ENCODE measurements around the gene MOB2.

The MOB2 gene

GRCh38 chr11:1486054-1486825 lies at the start of gene MOB2:
Gene MOB2 (minus strand): TSS chr11:1486779. CDS start chr11:1486556, 223 bp downstream.
- no peak for DNase-seq (ENCODE audit: low spot score)

- DNase-seq (ENCODE audit: low spot score): no peak
Observed at GRCh38 chr11:1534682-1535081, 48.1 kb upstream of the MOB2 start.

GRCh38 chr11:1534171-1534570 lies 47.6 kb upstream of the MOB2 start:
- no peak for DNase-seq (ENCODE audit: low spot score)

GRCh38 chr11:1533342-1533725 lies 46.8 kb upstream of the MOB2 start:
- no peak for DNase-seq (ENCODE audit: low spot score)

GRCh38 chr11:1532606-1533341 lies 46.2 kb upstream of the MOB2 start:
- no peak for DNase-seq (ENCODE audit: low spot score)

- DNase-seq (ENCODE audit: low spot score): peak; percentile 45
Observed at GRCh38 chr11:1532014-1532586, 45.5 kb upstream of the MOB2 start.

- DNase-seq (ENCODE audit: low spot score): no peak
Observed at GRCh38 chr11:1531449-1532013, 45.0 kb upstream of the MOB2 start.

- DNase-seq (ENCODE audit: low spot score): no peak
Observed at GRCh38 chr11:1530686-1531448, 44.3 kb upstream of the MOB2 start.

GRCh38 chr11:1529774-1530173 lies 43.2 kb upstream of the MOB2 start:
- no peak for DNase-seq (ENCODE audit: low spot score)

GRCh38 chr11:1529286-1529685 lies 42.7 kb upstream of the MOB2 start:
- DNase-seq (ENCODE audit: low spot score): no peak

- no peak for DNase-seq (ENCODE audit: low spot score)
Observed at GRCh38 chr11:1528710-1529109, 42.1 kb upstream of the MOB2 start.

GRCh38 chr11:1526785-1527184 lies 40.2 kb upstream of the MOB2 start:
- DNase-seq (ENCODE audit: low spot score): no peak

- DNase-seq (ENCODE audit: low spot score): no peak
Observed at GRCh38 chr11:1523779-1524178, 37.2 kb upstream of the MOB2 start.

GRCh38 chr11:1523077-1523476 lies 36.5 kb upstream of the MOB2 start:
- DNase-seq (ENCODE audit: low spot score): no peak

GRCh38 chr11:1522081-1522424 lies 35.5 kb upstream of the MOB2 start:
- no peak for DNase-seq (ENCODE audit: low spot score)

GRCh38 chr11:1521382-1522080 lies 35.0 kb upstream of the MOB2 start:
- DNase-seq (ENCODE audit: low spot score): no peak

GRCh38 chr11:1520663-1521267 lies 34.2 kb upstream of the MOB2 start:
- no peak for DNase-seq (ENCODE audit: low spot score)

GRCh38 chr11:1520209-1520662 lies 33.7 kb upstream of the MOB2 start:
- no peak for DNase-seq (ENCODE audit: low spot score)

GRCh38 chr11:1519028-1520010 lies 32.7 kb upstream of the MOB2 start:
- no peak for DNase-seq (ENCODE audit: low spot score)

GRCh38 chr11:1518301-1518700 lies 31.7 kb upstream of the MOB2 start:
- no peak for DNase-seq (ENCODE audit: low spot score)
